Measurements from ENCODE around the gene B3GALT6. TPM values are rescaled to one million over a fixed set of nuclear protein-coding genes. Genes with fewer than 3 reads are reported as not detected.

B3GALT6 gene
- 10 to 100 TPM in 3 of 4 donors, 1 to 10 TPM in 1; 8.5 to 24.9 (median 12.2) TPM for total RNA-seq

DNA sequence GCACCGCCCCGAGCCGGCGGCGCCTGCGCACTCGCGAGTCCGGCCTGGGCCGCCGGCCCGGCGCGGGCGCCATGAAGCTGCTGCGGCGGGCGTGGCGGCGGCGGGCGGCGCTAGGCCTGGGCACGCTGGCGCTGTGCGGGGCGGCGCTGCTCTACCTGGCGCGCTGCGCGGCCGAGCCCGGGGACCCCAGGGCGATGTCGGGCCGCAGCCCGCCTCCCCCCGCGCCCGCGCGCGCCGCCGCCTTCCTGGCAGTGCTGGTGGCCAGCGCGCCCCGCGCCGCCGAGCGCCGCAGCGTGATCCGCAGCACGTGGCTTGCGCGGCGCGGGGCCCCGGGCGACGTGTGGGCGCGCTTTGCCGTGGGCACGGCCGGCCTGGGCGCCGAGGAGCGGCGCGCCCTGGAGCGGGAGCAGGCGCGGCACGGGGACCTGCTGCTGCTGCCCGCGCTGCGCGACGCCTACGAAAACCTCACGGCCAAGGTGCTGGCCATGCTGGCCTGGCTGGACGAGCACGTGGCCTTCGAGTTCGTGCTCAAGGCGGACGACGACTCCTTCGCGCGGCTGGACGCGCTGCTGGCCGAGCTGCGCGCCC, at the start of gene B3GALT6:
Gene B3GALT6, plus strand, starts transcription at position 30 of the 588 bp plus-strand sequence. Its CDS starts 42 bp downstream, at position 72.
- 17% methylated on average over 48 of the region's 100 CpGs; no CpG with 5 or more reads in 1 of the 2 donors for WGBS, 2 donors (ENCODE audit: low coverage in 1 of 2)
- Histone ChIP-seq H3K4me3 (peak within 1 kb of the TSS; percentile 87 to 100 (median 98)), H3K27ac (peak within 1 kb of the TSS; percentile 97 to 98 (median 98)), H3K9me3 (no peaks in the 10 kb centered on the region), H3K27me3 (peaks cover 12% of the 10 kb centered on the region), H3K36me3 (peaks cover 0 to 9% (median 0%) of the 10 kb centered on the region in 4 donors), H3K4me1 (peaks cover 19 to 40% (median 36%) of the 10 kb centered on the region in 4 donors)
- in situ Hi-C loops (cut with MboI; ENCODE audit: low pct_ligation_motif_present in 1 of 4, low pct_unique_long_range_greater_than_20kb in 1 of 4, low sequenced_read_pairs in 3 of 4) (no loop called here), intact Hi-C loops (cut with DNase I; ENCODE audit: low total_unique reads) (no loop called here)
- TF ChIP-seq CTCF (IDR thresholded peaks at IDR 0.05) = no peak
- TF ChIP-seq POLR2AphosphoS5 (IDR thresholded peaks at IDR 0.05) = no peak
- TF ChIP-seq POLR2A (IDR thresholded peaks at IDR 0.05) = no peak
- no peak for TF ChIP-seq EP300 (IDR thresholded peaks at IDR 0.05; ENCODE audit: low read depth)
- DNase-seq = no peak

DNA sequence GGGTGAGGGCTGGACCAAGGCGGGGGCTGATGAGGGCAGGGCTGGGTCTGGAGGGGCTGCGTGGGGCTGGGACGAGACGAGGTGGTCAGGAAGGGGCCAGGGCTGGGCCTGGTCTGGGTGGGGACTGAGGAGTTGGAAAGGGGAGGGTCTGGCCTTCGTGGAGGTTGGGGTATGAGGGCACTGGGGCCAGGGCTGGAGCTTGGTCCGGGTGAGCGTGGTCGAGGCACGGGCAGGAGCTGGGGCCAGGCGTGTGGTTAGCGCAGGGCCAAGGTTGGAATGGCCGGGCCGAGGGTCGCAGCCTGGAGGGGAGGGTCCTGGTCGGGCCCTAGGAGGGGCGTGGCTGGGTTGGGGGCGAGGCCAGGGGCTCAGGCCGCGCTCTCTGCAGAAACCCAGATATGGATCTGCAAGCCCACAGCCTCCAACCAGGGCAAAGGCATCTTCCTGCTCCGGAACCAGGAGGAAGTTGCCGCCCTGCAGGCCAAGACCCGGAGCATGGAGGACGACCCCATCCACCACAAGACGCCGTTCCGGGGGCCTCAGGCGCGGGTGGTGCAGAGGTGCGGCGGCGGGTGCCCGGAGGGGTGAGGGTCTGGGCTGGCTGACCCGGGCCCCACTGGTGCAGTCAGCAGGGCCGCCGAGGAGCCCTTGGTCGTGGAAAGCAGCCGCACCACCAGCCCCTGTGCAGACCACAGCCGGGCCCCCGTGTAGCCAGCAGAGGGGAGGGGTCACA, 49.4 kb upstream of the B3GALT6 start:
- WGBS, 2 donors (ENCODE audit: low coverage in 1 of 2) = 71 to 89% methylated on average over 8 to 36 of the region's 39 CpGs
- no peak overlapping the region for H3K27ac ChIP-seq
- intact Hi-C loops (cut with DNase I; ENCODE audit: low total_unique reads) = no loop called here
- DNase-seq = peak; percentile 7
- in situ Hi-C loops (cut with MboI; ENCODE audit: low pct_ligation_motif_present in 1 of 4, low pct_unique_long_range_greater_than_20kb in 1 of 4, low sequenced_read_pairs in 3 of 4) = no loop called here
- no peaks in the 10 kb centered on the region for H3K9me3 ChIP-seq
- no peaks in the 10 kb centered on the region for H3K4me1 ChIP-seq
- TF ChIP-seq POLR2A (IDR thresholded peaks at IDR 0.05) (no peak), POLR2AphosphoS5 (IDR thresholded peaks at IDR 0.05) (no peak), EP300 (IDR thresholded peaks at IDR 0.05; ENCODE audit: low read depth) (no peak), CTCF (IDR thresholded peaks at IDR 0.05) (no peak)
- H3K4me3 ChIP-seq = no peak overlapping the region
- H3K27me3 ChIP-seq = peaks cover 14% of the 10 kb centered on the region
- H3K36me3 ChIP-seq = no peaks in the 10 kb centered on the region

- TF ChIP-seq EP300 (IDR thresholded peaks at IDR 0.05; ENCODE audit: low read depth) (no peak), CTCF (IDR thresholded peaks at IDR 0.05) (no peak), POLR2AphosphoS5 (IDR thresholded peaks at IDR 0.05) (no peak), POLR2A (IDR thresholded peaks at IDR 0.05) (no peak)
- in situ Hi-C loops (cut with MboI; ENCODE audit: low pct_ligation_motif_present in 1 of 4, low pct_unique_long_range_greater_than_20kb in 1 of 4, low sequenced_read_pairs in 3 of 4) (no loop called here), intact Hi-C loops (cut with DNase I; ENCODE audit: low total_unique reads) (no loop called here)
- WGBS, 2 donors (ENCODE audit: low coverage in 1 of 2) = 71 to 94% methylated on average over 7 to 20 of the region's 21 CpGs
- no peaks in the 10 kb centered on the region for H3K9me3 ChIP-seq
- H3K4me3 ChIP-seq = no peak overlapping the region
- no peak overlapping the region for H3K27ac ChIP-seq
- H3K4me1 ChIP-seq = no peaks in the 10 kb centered on the region
- no peaks in the 10 kb centered on the region for H3K36me3 ChIP-seq
- no peak for DNase-seq
- H3K27me3 ChIP-seq = peaks cover 10% of the 10 kb centered on the region
These were observed 48.8 kb upstream of the B3GALT6 start for GRCh38 chr1:1183221-1183747.

Data from transverse colon (tissue), 4 donors.